Fibroblast of lung (primary cell): Measurements from ENCODE around the gene RNFT1.
"Not testable (repeated sequence)": the region's sequence is repeated elsewhere in the genome, so short reads cannot be mapped to it uniquely, and the experiment has no call there.

ENCODE experiments used
- EZH2 ChIP-seq: IDR thresholded peaks from 2 replicates; pipeline ENCODE4 v1.5.1; 2012; ENCODE audit warnings: low read length, control low read depth, mild to moderate bottlenecking; ENCODE audit errors: missing control alignments
- TF ChIP-seq, protein P1 (sequence below), 2 donors: IDR thresholded peaks in 1 of 2; conservative IDR thresholded peaks in 1 of 2; 1 replicate in 1 of 2; 2 replicates in 1 of 2; pipeline ENCODE4 v1.5.1; 2011 to 2012; ENCODE audit warnings: low read length in 2 of 2, control low read depth in 1 of 2, inconsistent platforms in 1 of 2, low read depth in 1 of 2, mild to moderate bottlenecking in 1 of 2

DNA sequence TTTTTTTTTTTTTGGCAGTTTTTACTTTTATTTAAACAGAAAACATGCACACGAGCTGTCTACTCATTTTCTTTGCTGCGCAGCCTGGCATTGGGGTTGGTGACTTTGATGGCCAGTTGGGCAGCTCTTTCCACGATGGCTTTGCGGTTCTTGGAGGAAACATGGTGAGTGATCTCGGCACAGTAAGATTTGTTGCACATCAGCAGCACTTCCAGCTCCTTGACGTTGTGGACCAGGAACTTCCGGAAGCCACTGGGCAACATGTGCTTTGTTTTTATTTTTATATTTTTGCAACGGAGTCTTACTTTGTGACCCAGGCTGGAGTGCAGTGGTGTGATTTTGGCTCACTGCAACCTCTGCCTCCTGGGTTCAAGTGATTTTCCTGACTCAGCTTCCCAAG, 8.9 kb upstream of the RNFT1 start:
- TF ChIP-seq, protein P1, sequence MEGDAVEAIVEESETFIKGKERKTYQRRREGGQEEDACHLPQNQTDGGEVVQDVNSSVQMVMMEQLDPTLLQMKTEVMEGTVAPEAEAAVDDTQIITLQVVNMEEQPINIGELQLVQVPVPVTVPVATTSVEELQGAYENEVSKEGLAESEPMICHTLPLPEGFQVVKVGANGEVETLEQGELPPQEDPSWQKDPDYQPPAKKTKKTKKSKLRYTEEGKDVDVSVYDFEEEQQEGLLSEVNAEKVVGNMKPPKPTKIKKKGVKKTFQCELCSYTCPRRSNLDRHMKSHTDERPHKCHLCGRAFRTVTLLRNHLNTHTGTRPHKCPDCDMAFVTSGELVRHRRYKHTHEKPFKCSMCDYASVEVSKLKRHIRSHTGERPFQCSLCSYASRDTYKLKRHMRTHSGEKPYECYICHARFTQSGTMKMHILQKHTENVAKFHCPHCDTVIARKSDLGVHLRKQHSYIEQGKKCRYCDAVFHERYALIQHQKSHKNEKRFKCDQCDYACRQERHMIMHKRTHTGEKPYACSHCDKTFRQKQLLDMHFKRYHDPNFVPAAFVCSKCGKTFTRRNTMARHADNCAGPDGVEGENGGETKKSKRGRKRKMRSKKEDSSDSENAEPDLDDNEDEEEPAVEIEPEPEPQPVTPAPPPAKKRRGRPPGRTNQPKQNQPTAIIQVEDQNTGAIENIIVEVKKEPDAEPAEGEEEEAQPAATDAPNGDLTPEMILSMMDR (conservative IDR thresholded peaks at IDR 0.05 in 1 of 2, IDR thresholded peaks at IDR 0.05 in 1 of 2; ENCODE audit: low read depth in 1 of 2, low read length in 2 of 2): not testable (repeated sequence)
- not testable (repeated sequence) for TF ChIP-seq EZH2
